Cerebellar cortex (tissue), 1 donor: ENCODE results near the gene PRPS1.
"Not testable (repeated sequence)": the region's sequence is repeated elsewhere in the genome, so short reads cannot be mapped to it uniquely, and the experiment has no call there.

Source experiments
- DNase-seq: peaks from one replicate; pipeline ENCODE4 v3.0.0-alpha.2; 2015; ENCODE audit warnings: low spot score

Gene PRPS1

DNA sequence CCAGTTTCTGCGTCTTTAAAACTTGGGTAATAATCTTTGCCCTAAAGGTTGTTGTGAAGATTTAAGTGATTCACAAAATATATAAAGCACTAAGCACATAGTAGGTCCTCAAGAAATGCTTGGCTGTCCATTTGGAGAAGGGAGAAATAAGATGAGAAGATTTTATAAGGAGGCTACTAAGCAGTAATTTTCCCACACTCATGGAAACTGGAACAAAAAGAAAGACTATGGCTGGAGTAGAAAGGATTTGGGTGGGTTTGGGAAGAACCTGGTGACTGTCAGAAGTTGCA lies 47.0 kb downstream of the PRPS1 start:
- no peak for DNase-seq

DNA sequence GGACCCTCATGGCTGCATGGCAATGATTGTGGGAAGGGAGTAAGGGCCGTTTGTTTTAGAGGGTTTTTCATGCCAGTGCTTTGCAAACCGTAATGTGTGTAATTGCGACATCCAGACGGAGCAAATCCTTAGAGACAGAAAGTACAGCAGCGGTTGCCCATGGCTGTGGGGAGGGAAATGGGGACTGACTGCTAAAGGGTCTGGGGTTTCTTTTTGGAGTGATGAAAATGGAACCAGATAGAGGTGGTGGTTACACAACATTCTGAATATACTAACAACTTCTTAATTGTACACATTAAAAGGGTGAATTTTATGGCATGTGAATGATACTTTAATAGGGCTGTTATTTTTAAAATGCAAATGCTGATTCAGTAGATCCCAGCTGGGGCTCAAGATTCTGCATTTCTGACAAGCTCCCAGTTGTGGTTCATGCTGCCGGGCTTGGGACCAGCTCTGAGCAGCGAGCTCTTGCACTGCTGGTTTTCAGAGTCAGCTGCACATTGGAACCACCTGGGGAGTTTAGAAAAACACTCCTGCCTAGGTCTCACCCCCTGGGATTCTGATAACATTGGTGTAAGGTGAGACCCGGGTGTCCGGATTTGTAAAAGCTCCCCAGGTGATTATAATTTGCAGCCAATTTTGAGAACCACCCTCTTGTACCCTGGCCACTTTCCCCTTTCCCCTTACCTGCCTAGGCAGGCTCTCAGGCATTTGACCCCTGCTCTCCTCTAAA lies 47.7 kb downstream of the PRPS1 start:
- DNase-seq: peak; percentile 9

- DNase-seq: peak; percentile 46
These were observed 48.5 kb downstream of the PRPS1 start for GRCh38 chrX:107676559-107677378.

GRCh38 chrX:107677501-107677901 lies 49.2 kb downstream of the PRPS1 start:
- no peak for DNase-seq

- DNase-seq: no peak
These were observed 49.6 kb downstream of the PRPS1 start for GRCh38 chrX:107677909-107678308.

GRCh38 chrX:107678957-107679740 lies 50.8 kb downstream of the PRPS1 start:
- no peak for DNase-seq

DNA sequence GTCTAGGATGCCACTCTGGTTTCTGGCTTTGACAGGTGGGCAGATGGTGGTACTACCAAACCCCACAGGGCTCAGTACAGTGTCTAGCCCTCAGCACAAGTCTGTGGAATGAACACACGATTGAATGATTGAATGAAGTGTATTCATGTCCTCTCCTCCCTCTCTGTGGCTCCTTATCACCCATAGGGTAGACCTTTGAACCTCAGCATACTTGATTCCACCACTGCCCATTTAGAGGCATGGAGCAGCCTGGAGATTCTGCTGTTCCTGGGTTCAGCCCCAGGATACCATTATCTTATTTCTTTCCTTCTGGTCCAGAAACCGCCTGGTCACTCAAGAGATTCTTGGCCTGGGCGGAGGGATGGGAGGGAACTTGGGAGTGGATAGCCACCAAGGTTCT lies 53.9 kb downstream of the PRPS1 start:
- no peak for DNase-seq

GRCh38 chrX:107683124-107683895 lies 55.0 kb downstream of the PRPS1 start:
- DNase-seq: peak; percentile 14

- DNase-seq: no peak
These were observed 55.6 kb downstream of the PRPS1 start for GRCh38 chrX:107683931-107684330.

DNA sequence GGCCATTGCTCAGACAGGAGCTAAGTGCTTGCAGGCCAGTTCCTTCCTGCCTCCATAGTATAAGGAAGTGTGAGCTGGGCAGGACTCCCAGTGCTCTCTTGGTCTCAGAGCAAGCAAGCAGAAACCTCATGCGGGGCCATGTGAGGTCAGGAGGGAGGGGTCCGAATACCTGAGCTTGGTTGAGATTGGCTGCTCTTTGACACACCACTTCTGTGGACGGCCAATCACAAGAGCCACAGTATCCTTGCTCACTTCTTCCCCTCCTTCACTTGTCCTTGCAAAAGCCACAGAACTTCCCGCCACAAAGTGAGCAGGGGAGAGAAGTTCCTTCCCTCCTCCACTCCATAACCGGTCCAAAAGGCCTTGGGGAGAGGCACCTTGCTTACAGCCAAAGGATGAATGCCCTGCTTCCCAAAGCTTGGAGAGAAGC lies 56.7 kb downstream of the PRPS1 start:
- DNase-seq: peak; percentile 39

DNA sequence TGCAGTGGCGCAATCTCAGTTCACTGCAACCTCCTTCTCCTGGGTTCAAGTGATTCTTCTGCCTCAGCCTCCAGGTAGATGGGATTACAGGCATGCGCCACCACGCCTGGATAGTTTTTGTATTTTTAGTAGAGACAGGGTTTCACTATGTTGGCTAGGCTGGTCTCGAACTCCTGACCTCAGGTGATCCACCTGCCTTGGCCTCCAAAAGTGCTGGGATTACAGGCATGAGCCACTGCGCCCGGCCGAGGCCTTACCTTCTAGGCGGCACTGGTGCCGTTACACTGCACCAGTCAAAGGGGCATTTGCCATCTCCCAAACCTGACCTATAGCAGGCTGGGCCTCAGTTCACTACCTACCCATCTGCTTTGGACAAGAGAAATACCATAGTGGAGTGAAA lies 57.3 kb downstream of the PRPS1 start:
- not testable (repeated sequence) for DNase-seq

- no peak for DNase-seq
These were observed 57.7 kb downstream of the PRPS1 start for GRCh38 chrX:107686026-107686425.

- no peak for DNase-seq
These were observed 58.5 kb downstream of the PRPS1 start for GRCh38 chrX:107686792-107687191.

GRCh38 chrX:107687445-107687844 lies 59.1 kb downstream of the PRPS1 start:
- DNase-seq: no peak

DNA sequence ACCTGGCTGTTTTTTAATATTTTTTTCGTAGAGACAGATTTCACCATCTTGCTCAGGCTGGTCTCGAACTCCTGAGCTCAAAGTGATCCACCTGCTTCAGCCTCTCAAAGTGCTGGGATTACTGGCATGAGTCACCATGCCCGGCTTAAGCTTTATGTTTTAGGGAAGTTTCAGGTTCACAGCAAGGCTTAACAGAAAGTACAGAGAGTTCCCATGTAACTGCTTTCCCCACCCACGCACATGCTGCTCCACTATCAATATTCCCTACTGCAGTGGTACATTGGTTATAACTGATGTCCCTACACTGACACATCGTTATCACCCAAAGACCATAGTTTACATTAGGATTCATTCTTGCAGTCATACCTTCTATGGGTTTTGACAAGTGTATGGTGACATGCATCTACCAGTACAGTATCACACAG lies 62.7 kb downstream of the PRPS1 start:
- no peak for DNase-seq

- DNase-seq: no peak
These were observed 71.3 kb downstream of the PRPS1 start for GRCh38 chrX:107699616-107700015.

GRCh38 chrX:107700317-107700774 lies 72.0 kb downstream of the PRPS1 start:
- DNase-seq: no peak
